Keratinocyte (primary cell): ENCODE measurements around the gene CEACAM7.

Experiments
- EZH2 ChIP-seq: IDR thresholded peaks from one replicate; pipeline ENCODE4 v1.6.1; 2012; ENCODE audit warnings: inconsistent platforms, mild to moderate bottlenecking, low read length, moderate library complexity
- TF ChIP-seq, protein P1 (sequence below), 3 experiments: IDR thresholded peaks in 1 of 3; conservative IDR thresholded peaks in 1 of 3; optimal IDR thresholded peaks in 1 of 3; 2 replicates in 2 of 3; 3 replicates in 1 of 3; pipeline versions ENCODE3 to v1.5.1; 2011; ENCODE audit warnings: low read length in 3 of 3, mild to moderate bottlenecking in 3 of 3, moderate library complexity in 2 of 3, control low read depth in 1 of 3, inconsistent platforms in 1 of 3; ENCODE audit not compliant: insufficient read depth in 2 of 3; ENCODE audit errors: extremely low read depth in 1 of 3

- TF ChIP-seq, protein P1, sequence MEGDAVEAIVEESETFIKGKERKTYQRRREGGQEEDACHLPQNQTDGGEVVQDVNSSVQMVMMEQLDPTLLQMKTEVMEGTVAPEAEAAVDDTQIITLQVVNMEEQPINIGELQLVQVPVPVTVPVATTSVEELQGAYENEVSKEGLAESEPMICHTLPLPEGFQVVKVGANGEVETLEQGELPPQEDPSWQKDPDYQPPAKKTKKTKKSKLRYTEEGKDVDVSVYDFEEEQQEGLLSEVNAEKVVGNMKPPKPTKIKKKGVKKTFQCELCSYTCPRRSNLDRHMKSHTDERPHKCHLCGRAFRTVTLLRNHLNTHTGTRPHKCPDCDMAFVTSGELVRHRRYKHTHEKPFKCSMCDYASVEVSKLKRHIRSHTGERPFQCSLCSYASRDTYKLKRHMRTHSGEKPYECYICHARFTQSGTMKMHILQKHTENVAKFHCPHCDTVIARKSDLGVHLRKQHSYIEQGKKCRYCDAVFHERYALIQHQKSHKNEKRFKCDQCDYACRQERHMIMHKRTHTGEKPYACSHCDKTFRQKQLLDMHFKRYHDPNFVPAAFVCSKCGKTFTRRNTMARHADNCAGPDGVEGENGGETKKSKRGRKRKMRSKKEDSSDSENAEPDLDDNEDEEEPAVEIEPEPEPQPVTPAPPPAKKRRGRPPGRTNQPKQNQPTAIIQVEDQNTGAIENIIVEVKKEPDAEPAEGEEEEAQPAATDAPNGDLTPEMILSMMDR (optimal IDR thresholded peaks at IDR 0.05 in 1 of 3, IDR thresholded peaks at IDR 0.05 in 1 of 3, conservative IDR thresholded peaks at IDR 0.05 in 1 of 3; ENCODE audit: extremely low read depth in 1 of 3, insufficient read depth in 2 of 3, low read length in 3 of 3) = no peak
- no peak for TF ChIP-seq EZH2
Measured at GRCh38 chr19:41623360-41623759, 64.7 kb downstream of the CEACAM7 start.
